Stimulated activated CD4-positive, alpha-beta T cell treated with anti-CD3 and anti-CD28 coated beads, Interleukin-15, amount 100 ng/mL, for 48 hours (primary cell): ENCODE results near the gene ANXA2R.
"Not testable (repeated sequence)": the region's sequence is repeated elsewhere in the genome, so short reads cannot be mapped to it uniquely, and the experiment has no call there.

Experiments
- DNase-seq, 2 donors: peaks; one replicate each; pipeline ENCODE4 v3.0.0-alpha.2; 2020; ENCODE audit warnings: low read depth in 2 of 2

The ANXA2R gene

DNA sequence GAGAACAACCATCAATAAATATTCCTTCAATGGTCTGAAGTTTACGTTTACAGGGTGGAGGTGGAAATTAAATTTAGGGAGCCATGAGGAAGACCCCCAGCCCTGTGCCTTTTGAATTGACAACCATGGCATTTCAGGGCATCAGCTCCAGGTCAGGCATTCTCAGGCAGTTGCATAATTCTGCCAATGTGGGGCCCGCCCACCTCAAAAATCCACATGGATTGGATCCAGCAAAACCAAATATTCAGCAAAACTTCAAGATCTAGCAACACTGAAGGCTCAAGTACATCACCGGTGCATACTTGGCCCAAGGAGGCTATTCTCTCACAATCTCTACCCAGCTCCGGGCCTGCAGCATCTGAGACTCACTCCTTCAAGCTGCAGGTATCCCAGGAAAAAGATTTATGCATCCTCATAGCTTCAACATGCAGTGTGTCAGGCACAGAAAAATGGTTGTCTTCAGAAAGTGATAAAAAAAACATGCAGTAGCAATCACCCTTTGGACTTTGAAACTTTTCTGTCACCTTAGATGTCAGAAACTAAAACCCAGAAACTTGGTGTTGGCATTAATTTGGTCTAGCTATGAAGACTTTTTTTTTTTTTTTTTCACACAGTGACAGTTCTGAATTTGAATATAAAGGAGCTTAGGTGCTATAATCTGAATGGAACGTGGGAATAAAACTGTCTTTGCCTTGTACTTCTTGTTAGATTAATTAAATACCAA lies 21.4 kb upstream of the ANXA2R start:
- DNase-seq, result no peak

DNA sequence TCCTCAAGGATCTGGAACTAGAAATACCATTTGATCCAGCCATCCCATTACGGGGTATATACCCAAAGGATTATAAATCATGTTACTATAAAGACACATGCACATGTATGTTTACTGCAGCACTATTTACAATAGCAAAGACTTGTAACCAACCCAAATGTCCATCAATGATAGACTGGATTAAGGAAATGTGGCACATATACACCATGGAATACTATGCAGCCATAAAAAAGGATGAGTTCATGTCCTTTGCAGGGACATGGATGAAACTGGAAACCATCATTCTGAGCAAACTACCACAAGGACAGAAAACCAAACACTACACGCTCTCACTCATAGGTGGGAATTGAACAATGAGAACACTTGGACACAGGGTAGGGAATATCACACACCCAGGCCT lies 19.9 kb upstream of the ANXA2R start:
- DNase-seq, result not testable (repeated sequence)

DNA sequence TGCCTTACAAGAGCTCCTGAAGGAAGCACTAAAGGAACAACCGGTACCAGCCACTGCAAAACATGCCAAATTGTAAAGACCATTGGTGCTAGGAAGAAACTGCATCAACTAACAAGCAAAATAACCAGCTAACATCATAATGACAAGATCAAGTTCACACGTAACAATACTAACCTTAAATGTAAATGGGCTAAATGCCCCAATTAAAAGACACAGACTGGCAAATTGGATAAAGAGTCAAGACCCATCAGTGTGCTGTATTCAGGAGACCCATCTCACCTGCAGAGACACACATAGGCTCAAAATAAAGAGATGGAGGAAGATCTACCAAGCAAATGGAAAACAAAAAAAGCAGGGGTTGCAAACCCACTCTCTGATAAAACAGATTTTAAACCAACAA lies 15.0 kb upstream of the ANXA2R start:
- not testable (repeated sequence) for DNase-seq

DNA sequence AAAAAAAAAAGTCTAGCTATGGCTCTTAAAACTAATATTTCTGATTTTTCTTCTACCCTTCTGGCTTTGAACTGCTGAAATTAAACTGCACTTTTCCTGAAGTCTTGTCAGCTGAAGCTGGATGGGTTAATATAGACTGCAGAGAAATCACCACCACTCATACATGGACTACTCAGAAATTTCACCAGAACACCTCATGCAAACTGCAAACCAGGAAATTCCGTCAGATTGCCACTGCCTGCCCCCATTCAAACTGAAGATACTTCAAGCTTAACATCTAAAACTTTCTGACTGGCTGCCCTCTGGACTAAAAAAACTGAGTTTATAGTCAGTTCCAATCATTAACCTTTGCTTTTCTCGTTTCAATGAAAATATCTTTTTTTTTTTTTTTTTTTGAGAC lies 11.6 kb upstream of the ANXA2R start:
- DNase-seq, result no peak

DNA sequence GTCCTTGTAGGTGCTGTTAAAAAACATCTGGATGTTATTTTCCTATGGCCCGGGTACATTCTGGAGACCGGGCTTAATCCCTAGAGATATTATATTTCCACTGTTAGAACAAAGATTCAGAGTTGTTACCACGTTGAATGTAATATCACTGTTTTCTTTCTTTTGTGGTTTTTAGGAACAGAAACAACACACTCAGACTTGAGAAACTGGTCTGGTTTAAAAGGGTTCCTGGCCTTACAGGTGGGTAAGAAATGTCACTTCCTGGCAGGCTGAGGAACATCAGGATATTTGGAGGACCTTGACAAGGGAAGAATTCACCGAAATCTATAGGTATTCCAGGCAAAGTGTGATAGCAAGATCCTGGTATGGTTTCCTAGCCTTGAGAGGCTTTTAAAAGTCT lies 10.3 kb upstream of the ANXA2R start:
- no peak for DNase-seq

DNA sequence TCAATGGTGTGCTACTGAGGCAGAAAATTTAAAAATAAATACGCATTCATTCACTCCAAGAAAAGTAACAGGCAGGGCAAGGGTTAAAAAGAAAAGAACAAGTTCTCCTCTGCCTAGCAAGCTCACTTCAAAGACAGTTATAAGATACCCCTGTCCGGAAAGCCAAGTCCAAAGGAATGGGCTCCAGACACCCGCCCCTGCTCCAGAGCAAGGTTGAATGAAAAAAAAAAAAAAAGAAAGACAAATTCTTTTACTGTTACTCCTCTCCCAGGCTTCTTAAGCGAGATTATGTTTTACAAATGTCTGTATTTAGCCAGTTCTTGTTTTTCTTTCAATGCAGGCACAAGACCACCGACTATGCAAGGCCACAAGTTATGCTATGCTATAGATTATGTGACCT lies 9.1 kb upstream of the ANXA2R start:
- no peak for DNase-seq

DNA sequence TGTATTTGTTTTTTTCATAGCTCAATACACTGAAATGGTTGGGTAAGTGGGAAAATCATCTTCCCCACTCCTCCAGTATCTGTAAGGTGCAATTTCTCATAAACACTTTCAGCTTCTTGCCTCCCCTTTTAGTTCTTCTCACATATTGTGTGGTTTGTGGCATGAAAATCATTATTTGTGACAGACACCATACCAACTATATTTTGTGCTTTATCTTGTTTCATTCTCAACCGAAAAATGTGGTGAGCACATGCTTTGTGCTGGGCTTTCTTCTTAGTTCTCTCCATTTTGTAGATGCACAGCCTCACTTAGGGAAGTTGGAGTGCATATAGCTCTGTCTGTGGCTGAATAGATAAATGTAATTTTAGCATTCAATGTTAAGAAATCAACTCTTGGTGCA lies 6.4 kb upstream of the ANXA2R start:
- DNase-seq, result no peak

DNA sequence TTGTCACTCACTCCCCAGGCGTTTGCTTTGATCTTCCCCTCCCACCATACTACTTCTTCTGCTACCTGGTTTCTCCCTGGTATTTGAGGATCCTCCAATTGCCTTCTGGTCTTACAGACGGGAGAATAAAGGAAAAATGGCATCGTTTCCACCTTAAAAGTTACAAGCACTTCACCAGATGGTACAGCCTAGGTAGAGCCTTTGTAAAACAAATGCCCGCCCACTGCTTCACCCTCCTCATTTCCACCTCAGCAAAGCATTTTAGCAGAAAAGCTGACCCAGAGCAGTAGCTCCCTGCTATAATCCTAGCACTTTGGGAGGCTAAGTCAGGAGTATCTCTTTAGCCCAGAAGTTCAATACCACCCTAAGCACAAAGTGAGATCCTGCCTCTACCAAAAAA lies 5.1 kb upstream of the ANXA2R start:
- DNase-seq, result no peak

DNA sequence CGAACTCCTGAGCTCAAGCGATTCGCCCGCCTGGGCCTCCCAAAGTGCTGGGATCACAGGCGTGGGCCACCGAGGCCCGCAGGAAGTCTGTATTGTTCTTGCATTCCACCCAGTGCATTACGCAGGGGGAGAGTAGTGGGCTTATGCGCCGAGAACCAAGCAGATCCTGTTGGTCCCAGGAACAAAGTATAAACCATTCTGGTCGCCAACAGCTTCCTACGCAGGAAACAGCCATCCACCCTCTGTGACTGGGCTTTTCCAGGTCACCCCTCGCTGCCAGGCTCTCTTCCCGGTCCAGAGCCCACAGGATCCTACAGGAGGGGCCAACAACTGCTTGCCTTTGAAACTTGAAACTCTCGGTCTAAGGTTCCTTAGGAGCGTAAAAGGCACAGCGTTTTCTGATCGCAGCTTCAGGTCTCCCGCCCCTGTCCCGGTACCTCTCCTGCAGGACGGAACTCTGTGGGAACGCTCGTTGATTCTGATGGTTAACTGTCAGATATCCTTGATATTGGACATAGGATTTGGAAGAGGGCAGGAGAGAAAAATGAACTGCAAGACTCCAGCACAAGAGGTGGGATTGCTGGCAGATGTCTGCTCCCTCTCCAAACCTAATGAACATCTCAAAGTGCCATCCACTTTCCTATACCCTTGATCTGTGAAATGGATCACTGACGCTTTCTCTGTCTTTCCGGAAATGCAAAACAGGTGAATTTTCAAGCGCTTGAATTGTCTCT lies 4.2 kb upstream of the ANXA2R start:
- DNase-seq, result no peak

DNA sequence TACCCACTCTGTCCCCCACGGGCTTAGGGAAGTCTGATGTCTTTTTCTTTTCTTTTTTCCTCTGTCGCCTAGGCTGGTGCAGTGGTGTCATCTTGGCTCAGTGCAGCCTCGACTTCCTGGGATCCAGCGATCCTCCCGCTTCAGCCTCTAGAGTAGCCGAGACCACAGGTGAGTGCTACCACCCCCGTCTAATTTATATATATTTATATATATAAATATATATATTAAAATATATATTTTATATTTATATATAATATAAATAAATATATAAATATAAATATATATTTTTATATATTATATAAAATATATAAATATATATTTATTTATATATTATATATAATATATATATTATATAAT lies 3.3 kb upstream of the ANXA2R start:
- no peak for DNase-seq

DNA sequence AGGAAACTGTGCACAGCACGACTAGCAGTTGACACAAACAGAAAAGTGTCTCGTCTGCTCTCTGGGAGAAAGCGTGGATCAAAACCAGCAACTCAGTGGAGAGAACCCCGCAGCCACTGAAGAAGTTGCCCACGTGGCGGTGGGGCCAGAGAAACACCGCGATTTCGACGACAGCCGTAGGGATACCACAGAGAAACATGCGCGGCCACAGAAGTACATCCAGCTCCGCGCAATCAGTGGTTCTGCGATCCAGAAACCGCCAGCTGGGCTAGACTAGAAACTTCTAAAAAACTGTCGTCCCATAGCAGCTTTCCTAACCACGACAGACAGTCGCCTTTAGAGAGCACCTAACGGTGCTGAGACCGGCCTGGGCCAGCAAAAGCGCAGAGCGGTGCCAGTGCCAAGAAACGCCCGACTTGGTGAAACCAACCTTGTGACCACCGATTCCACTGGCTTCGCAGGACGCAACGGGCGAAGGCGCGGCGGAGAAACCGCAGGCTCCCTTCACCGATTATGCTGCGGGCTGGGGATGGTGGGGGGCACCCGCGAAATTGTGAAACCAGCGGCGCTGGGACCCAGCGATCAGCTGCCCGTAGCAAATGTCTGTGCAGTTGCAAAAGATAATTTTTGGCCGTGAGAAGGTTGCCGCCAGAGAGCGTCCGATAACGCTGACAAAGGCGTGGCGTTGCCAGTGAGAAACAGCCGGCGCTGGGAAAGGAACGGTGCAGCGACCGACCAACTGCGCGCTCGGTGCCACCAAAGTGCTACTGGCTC lies 2.7 kb upstream of the ANXA2R start:
- DNase-seq, result peak; percentile 58 to 62

DNA sequence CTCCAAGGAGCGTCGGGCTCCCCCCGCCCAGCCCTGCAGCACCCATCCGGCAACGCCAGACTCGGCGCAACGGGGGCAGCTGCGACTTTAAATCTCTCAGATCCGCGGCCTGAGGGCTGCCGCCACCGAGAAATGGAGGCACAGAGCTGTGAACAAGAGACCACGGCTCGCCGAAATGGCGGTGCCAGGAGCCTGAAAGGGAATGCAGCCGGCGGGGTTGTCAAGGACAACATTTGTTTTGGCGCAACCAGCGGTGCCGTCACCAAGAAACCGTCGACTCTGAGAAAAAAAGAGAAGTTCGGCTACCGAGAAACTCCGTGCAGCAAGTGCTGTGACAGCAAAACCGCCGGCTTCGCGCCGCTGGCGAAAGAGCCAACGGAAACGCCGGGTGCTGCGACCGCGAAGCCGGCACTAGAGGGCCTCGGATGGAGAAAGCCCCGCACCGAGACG lies 2.1 kb upstream of the ANXA2R start:
- DNase-seq, result peak; percentile 63 to 69

DNA sequence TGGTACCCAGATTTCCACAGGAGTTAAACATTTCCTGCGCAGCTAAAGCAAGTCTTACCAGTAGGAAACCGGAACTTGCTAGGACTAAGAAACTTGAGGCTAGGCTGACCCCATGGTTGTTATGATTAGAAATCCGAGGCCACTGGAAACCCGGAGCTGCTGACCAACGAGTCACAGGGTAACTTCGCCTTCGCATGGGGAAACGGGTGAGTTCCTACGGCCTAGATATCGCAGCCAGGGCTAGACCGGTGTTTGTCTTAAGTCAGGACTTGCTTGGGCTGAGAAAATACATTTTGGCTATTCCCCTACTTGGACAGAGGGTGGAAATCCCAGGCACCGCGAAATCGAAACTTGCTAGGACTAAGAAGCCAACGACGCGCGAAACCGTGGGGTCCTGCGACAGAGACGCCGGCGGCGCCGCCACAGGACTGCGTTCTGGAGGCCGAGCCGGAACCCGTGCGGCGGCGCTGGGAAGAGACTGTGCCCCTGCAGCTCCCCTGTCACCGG lies 1.6 kb upstream of the ANXA2R start:
- DNase-seq, result peak in 1 of 2 donors; percentile 37

DNA sequence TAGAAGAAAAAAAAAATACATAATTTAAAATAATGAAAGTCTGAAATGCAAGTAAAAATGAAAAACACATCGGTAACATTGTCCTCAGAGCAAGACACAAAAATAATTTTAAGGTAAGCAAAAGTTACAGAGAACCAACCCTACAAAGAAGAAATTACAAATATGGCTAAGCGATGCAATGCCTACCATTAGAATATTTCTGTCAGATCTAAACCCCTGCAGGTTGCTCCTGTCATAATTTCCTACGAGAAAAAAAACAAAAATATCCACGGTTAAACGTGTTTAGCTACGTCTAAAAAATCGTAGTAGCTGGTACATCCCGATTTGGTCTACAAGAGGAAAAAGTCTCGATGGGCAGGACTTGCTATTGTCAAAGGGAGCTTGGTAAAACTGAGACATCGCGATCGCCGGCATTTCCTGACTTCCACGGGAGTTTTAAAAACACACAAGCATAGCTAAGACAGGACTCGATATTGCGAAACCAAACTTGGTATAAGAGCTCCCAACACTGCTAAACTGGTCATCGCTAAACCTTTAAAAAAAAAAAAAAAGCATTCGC lies 1.1 kb upstream of the ANXA2R start:
- no peak for DNase-seq

DNA sequence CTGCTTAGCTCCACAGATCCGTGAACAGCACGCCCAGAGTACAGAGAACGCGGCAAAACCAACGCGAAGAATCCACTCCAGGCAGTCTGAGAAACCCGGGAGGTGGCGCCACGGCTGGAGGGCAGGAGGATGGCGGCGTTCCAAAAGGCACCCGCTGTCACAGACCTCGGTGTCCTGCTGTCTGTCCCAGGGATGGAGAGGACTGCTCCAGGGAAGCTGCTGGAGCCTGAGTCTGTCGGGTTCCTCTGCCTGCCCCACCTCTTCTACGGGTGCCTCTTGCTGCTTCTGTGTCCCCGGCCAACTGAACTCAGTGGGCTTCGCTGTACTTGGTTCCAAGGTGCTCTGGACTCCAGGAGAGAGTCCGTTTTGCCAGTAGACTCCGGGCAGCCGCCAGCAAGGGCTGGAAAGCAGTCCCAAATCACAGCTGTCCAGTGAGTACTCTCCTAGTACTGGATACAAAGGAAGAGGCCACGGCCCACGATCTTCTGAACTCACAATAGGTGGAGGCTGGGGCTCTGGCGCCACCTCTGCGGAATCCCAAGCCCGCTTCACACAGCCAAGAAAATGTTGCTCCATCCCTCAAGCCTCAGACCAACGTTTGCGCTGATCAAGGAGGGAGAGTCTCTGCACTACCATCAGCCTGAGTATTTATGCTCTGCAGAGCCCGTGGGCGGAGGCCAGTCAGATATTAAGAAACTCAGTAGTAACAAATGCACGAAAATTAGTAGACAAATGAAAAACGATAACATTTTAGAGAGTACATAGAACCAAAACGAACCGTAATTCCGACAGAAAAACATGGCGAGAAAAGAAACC lies 440 bp downstream of the ANXA2R start:
- peak in 1 of 2 donors; percentile 65 for DNase-seq

DNA sequence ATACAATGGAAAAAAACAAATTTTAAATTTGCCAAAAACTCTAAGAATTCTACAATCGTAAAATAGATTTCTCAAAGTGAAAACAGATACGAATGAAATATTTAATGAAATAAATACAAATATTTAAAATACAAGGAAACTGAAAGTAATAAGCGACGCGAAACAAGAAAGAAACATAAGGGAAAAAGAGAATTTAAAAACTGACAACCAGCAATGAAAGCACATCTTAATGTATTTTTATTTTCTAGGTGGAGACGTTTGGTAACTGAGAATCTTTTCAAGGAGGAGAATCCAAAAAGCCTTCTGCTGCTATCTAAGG lies 1.0 kb downstream of the ANXA2R start:
- no peak for DNase-seq

DNA sequence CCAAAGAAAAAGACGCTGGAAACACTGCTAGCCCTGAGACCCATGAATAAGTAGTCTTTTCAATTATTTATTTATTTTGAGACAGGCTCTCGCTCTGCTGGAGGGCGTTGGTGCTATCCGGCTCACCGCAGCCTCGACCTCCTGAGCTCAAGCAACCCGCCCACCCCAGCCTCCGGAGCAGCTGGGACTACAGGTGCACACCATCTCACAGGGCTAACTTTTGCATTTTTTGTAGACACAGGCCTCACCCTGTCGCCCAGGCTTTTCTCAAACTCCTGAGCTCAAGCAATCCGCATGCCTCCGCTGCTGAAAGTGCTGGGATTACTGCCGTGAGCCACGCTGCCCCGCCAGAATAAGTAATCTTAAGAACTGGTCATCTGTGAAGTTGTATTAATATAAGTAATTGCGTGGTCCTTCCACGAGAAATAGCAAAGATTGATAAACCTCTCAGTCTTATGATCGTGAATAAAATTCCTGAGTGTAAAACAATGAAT lies 1.6 kb downstream of the ANXA2R start:
- no peak for DNase-seq

DNA sequence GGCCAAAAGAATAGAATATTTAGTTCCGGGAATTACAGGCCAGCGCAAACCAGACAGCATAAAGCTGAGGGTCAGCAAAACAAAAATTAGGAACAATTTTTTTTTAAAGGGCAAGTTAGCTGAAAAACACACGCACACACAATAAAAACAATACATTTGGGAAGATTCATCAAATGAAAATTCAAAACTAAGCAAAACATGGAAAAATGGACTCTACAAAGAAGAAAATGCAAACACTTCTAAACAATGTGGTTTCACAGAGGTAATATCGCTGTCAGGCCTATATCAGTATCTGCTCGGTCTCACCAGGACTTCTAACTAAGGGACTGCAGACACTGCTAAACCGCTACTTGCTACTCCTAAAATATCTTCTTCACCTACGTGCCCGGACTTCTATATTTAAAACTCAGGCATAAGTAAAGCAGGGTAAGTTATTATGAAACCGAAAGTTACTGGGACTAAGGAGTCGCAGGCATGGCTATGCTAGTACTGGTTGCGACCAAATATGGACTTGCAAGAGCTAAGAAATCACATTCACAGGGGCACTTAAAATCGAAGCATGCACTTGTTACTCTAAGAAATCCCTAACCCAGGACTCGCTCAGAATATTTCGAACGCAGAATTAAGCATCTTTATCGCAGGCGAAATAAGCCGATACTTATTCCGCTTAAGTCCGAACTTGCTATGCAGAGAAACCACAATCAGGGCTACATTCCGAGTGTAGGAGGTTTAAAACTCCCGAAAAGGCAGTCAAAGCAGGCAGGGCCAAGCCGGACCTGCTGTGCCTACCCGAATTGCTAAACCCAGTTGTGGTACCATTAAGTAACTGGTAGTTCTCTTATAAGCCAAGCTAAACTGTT lies 2.3 kb downstream of the ANXA2R start:
- DNase-seq, result no peak

DNA sequence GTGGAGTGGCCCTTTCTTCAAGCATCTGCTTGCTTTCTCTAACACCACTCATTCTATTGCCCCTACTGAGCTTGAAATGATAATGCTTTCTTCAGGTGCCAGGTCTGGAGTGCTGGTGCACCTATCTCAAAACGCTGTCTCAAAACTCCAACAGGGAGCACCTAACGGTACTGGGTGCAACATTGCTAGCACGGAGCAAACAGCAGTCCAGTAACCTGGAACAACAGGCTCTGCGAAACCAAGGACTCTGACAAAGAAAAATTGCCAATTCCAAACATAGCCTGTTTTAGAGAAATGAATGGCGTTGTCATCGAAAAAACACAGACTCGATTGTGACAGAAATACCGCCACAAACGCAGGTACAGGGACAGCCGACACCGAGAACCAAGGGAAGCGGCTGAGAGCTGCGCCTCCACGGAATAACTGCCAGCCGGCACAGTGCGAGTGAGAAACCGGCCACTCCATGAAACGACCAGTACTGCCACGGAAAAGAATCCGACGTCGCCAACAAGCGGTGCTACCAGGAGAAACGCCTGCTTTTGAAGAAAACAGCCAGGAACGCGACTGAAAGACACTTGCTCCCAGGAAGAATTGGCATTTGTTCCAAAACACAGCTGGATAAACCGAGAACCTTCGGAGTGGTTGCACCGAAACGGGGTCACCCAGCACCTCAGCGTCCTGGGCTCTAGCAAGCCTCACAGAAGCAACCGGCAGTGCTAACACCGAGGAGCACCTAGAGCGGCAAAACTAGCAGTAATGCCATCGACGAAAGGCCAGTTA lies 3.1 kb downstream of the ANXA2R start:
- DNase-seq, result no peak

DNA sequence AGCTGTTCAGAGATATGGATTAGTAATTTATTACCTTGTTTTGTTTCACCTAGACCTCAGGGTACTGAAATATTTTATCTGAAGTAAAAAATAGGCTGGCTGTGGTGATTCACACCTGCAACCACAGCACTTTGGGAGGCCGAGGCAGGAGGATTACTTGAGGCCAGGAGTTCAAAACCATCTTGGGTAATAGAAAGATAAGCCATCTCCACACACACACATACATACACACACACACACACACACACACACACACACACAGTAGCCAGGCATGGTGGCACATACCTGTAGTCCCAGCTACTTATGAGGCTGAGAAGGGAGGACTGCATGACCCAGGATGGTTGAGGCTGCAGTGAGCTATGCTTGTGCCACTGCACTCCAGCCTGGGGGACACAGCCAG lies 3.7 kb downstream of the ANXA2R start:
- no peak for DNase-seq
